ENCODE data around the gene OR1D2. TPM values are rescaled to one million over a fixed set of nuclear protein-coding genes. Genes with fewer than 3 reads are reported as not detected.

The OR1D2 gene
- polyA plus RNA-seq, 4 donors: not detected

- FAIRE-seq (no peak), DNase-seq (no peak)
- H3K9me3 ChIP-seq (ENCODE audit: control insufficient read depth in 2 of 2, insufficient read depth in 1 of 2, low read depth in 1 of 2, low read length in 1 of 2): no peaks in the 10 kb centered on the region
- peak overlapping the region in 1 of 3 donors; percentile 79 for H3K4me3 ChIP-seq (ENCODE audit: low read depth in 1 of 3, low read length in 3 of 3)
- 91 to 93% (median 91%) methylated on average over 8 of the region's 8 CpGs for WGBS, 3 donors
- H3K27me3 ChIP-seq (ENCODE audit: control insufficient read depth in 3 of 3, insufficient read depth in 3 of 3, low read length in 3 of 3): no peaks in the 10 kb centered on the region
- no peak overlapping the region for H3K27ac ChIP-seq (ENCODE audit: low read depth in 1 of 3, low read length in 2 of 3)
- peaks cover 0 to 2% (median 0%) of the 10 kb centered on the region in 3 donors for H3K4me1 ChIP-seq (ENCODE audit: control insufficient read depth in 3 of 3, insufficient read depth in 2 of 3, low read depth in 1 of 3, low read length in 2 of 3)
- no peaks in the 10 kb centered on the region for H3K36me3 ChIP-seq (ENCODE audit: control insufficient read depth in 3 of 3, insufficient read depth in 2 of 3, low read depth in 1 of 3, low read length in 3 of 3)
These were observed 54.4 kb downstream of the OR1D2 start for GRCh38 chr17:3049705-3050295.

DNA sequence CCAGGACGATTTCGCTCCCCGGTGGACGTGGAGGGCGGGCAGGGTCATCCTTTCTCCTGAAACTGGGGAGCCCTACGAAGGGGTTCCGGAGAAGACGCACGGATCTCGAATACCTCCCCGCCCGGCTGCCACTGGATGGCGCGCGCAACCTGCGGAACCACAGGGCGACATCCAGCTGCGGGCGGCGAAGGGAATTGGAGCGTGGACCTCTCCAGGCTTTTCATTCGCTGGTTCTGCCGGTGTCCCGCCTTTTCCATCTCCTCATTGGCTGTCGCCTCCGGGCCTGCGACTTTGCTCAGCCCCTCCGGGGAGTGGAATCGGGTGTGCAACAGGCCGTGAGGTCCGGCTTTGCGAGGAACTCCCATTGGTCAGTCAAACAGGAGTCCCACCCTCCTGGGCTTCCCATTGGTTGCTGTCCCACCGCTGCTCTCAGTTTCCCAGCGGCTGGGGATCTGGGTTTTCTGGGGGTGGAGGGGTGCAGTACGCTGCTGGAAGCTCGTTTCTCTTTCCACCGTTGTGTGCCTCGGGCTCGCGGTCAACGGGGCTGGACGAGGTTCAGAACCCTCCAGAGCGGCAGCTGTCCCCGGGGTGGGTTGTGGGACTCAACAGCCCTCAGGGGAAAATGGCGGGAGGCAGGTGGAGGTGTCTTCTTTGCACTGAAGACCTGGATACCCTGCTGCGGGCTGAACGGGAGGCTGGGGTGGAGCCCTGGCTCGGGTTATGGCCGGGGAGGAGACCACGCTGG, 55.3 kb downstream of the OR1D2 start:
- no peaks in the 10 kb centered on the region for H3K36me3 ChIP-seq (ENCODE audit: control insufficient read depth in 3 of 3, insufficient read depth in 2 of 3, low read depth in 1 of 3, low read length in 3 of 3)
- H3K27ac ChIP-seq (ENCODE audit: low read depth in 1 of 3, low read length in 2 of 3): peak overlapping the region in 2 of 3 donors; percentile 67 to 68
- peaks cover 0 to 2% (median 0%) of the 10 kb centered on the region in 3 donors for H3K4me1 ChIP-seq (ENCODE audit: control insufficient read depth in 3 of 3, insufficient read depth in 2 of 3, low read depth in 1 of 3, low read length in 2 of 3)
- FAIRE-seq (no peak), DNase-seq (peak; percentile 96 to 97)
- peak overlapping the region; percentile 48 to 79 (median 49) for H3K4me3 ChIP-seq (ENCODE audit: low read depth in 1 of 3, low read length in 3 of 3)
- peaks cover 0 to 8% of the 10 kb centered on the region in 2 donors for H3K9me3 ChIP-seq (ENCODE audit: control insufficient read depth in 2 of 2, insufficient read depth in 1 of 2, low read depth in 1 of 2, low read length in 1 of 2)
- 1 to 2% (median 1%) methylated on average over 44 to 50 of the region's 50 CpGs for WGBS, 3 donors
- H3K27me3 ChIP-seq (ENCODE audit: control insufficient read depth in 3 of 3, insufficient read depth in 3 of 3, low read length in 3 of 3): no peaks in the 10 kb centered on the region

- H3K4me3 ChIP-seq (ENCODE audit: low read depth in 1 of 3, low read length in 3 of 3): no peak overlapping the region
- FAIRE-seq (no peak), DNase-seq (no peak)
- 62 to 84% (median 71%) methylated on average over 3 of the region's 3 CpGs for WGBS, 3 donors
- peaks cover 2 to 14% of the 10 kb centered on the region in 2 donors for H3K9me3 ChIP-seq (ENCODE audit: control insufficient read depth in 2 of 2, insufficient read depth in 1 of 2, low read depth in 1 of 2, low read length in 1 of 2)
- peaks cover 0 to 2% (median 0%) of the 10 kb centered on the region in 3 donors for H3K4me1 ChIP-seq (ENCODE audit: control insufficient read depth in 3 of 3, insufficient read depth in 2 of 3, low read depth in 1 of 3, low read length in 2 of 3)
- no peaks in the 10 kb centered on the region for H3K36me3 ChIP-seq (ENCODE audit: control insufficient read depth in 3 of 3, insufficient read depth in 2 of 3, low read depth in 1 of 3, low read length in 3 of 3)
- H3K27ac ChIP-seq (ENCODE audit: low read depth in 1 of 3, low read length in 2 of 3): no peak overlapping the region
- H3K27me3 ChIP-seq (ENCODE audit: control insufficient read depth in 3 of 3, insufficient read depth in 3 of 3, low read length in 3 of 3): no peaks in the 10 kb centered on the region
These were observed 57.5 kb downstream of the OR1D2 start for GRCh38 chr17:3046753-3047152.

DNA sequence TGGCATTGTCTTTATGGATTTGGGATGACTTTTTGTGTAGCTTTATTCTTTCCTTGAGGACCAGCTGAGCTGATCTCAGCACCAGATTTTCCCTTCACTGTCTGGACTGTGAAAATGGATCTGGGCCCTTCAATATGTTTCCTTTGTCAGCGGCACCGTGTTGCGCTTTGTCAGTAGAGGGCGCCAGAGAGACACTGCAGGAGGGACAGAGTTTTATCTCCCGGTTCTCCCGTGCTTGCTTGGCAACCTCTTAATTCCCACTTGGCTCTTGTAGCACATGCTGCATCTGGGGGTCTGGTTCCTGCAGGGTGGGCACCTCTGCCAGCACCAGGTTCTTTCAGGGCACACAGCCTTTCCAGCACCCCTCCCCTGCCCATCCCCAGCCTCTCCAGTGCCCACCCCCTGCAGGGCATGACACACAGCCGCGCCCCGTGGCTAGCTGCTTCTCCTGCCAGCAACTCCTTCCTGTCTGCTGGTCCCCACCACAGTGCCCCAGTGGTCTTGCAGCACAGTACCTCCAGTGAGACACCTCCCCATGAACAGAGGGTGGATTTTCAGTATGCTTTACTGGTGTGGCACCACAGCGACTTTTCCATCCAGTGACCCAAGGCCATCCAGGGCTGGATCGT, 60.4 kb downstream of the OR1D2 start:
- FAIRE-seq (no peak), DNase-seq (peak in 1 of 2 donors; percentile 22)
- WGBS, 3 donors: 64 to 68% (median 65%) methylated on average over 11 of the region's 11 CpGs
- Histone ChIP-seq H3K9me3 (ENCODE audit: control insufficient read depth in 2 of 2, insufficient read depth in 1 of 2, low read depth in 1 of 2, low read length in 1 of 2) (peaks cover 2 to 14% of the 10 kb centered on the region in 2 donors), H3K4me3 (ENCODE audit: low read depth in 1 of 3, low read length in 3 of 3) (no peak overlapping the region), H3K4me1 (ENCODE audit: control insufficient read depth in 3 of 3, insufficient read depth in 2 of 3, low read depth in 1 of 3, low read length in 2 of 3) (no peaks in the 10 kb centered on the region), H3K27ac (ENCODE audit: low read depth in 1 of 3, low read length in 2 of 3) (no peak overlapping the region), H3K36me3 (ENCODE audit: control insufficient read depth in 3 of 3, insufficient read depth in 2 of 3, low read depth in 1 of 3, low read length in 3 of 3) (no peaks in the 10 kb centered on the region), H3K27me3 (ENCODE audit: control insufficient read depth in 3 of 3, insufficient read depth in 3 of 3, low read length in 3 of 3) (no peaks in the 10 kb centered on the region)

- FAIRE-seq (no peak), DNase-seq (no peak)
- Histone ChIP-seq H3K27ac (ENCODE audit: low read depth in 1 of 3, low read length in 2 of 3) (no peak overlapping the region), H3K27me3 (ENCODE audit: control insufficient read depth in 3 of 3, insufficient read depth in 3 of 3, low read length in 3 of 3) (no peaks in the 10 kb centered on the region), H3K9me3 (ENCODE audit: control insufficient read depth in 2 of 2, insufficient read depth in 1 of 2, low read depth in 1 of 2, low read length in 1 of 2) (peaks cover 2 to 14% of the 10 kb centered on the region in 2 donors), H3K36me3 (ENCODE audit: control insufficient read depth in 3 of 3, insufficient read depth in 2 of 3, low read depth in 1 of 3, low read length in 3 of 3) (no peaks in the 10 kb centered on the region), H3K4me1 (ENCODE audit: control insufficient read depth in 3 of 3, insufficient read depth in 2 of 3, low read depth in 1 of 3, low read length in 2 of 3) (no peaks in the 10 kb centered on the region), H3K4me3 (ENCODE audit: low read depth in 1 of 3, low read length in 3 of 3) (no peak overlapping the region)
- WGBS, 3 donors: 65 to 84% (median 70%) methylated on average over 5 of the region's 5 CpGs
These were observed 63.3 kb downstream of the OR1D2 start for GRCh38 chr17:3040882-3041281.

- FAIRE-seq (no peak), DNase-seq (no peak)
- Histone ChIP-seq H3K27ac (ENCODE audit: low read depth in 1 of 3, low read length in 2 of 3) (no peak overlapping the region), H3K4me3 (ENCODE audit: low read depth in 1 of 3, low read length in 3 of 3) (no peak overlapping the region), H3K36me3 (ENCODE audit: control insufficient read depth in 3 of 3, insufficient read depth in 2 of 3, low read depth in 1 of 3, low read length in 3 of 3) (no peaks in the 10 kb centered on the region), H3K4me1 (ENCODE audit: control insufficient read depth in 3 of 3, insufficient read depth in 2 of 3, low read depth in 1 of 3, low read length in 2 of 3) (no peaks in the 10 kb centered on the region), H3K9me3 (ENCODE audit: control insufficient read depth in 2 of 2, insufficient read depth in 1 of 2, low read depth in 1 of 2, low read length in 1 of 2) (peaks cover 2 to 14% of the 10 kb centered on the region in 2 donors), H3K27me3 (ENCODE audit: control insufficient read depth in 3 of 3, insufficient read depth in 3 of 3, low read length in 3 of 3) (no peaks in the 10 kb centered on the region)
- 33 to 43% (median 41%) methylated on average over 6 of the region's 6 CpGs for WGBS, 3 donors
These were observed 64.5 kb downstream of the OR1D2 start for GRCh38 chr17:3039736-3040135.

DNA sequence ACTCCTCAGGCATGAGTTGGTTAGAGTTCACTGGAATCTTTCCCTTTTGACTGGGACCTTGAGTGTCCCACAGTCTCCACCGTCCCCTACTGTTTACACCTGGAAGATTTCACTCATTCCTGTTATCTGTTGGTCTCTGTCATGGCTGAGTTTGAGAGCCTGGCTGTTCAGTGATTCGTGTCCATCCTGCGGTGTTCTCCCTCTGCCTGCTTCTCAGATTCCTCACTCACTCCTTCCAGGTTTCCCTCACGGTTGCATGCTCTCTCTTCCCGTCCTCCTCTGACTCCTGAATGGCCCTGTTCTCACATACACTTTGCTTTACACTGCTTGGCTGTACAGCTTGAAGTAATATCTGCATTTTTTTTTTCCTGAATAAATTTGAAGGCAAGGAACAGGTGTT, 65.3 kb downstream of the OR1D2 start:
- Histone ChIP-seq H3K4me1 (ENCODE audit: control insufficient read depth in 3 of 3, insufficient read depth in 2 of 3, low read depth in 1 of 3, low read length in 2 of 3) (no peaks in the 10 kb centered on the region), H3K4me3 (ENCODE audit: low read depth in 1 of 3, low read length in 3 of 3) (no peak overlapping the region), H3K36me3 (ENCODE audit: control insufficient read depth in 3 of 3, insufficient read depth in 2 of 3, low read depth in 1 of 3, low read length in 3 of 3) (peaks cover 0 to 7% (median 0%) of the 10 kb centered on the region in 3 donors), H3K27ac (ENCODE audit: low read depth in 1 of 3, low read length in 2 of 3) (no peak overlapping the region), H3K9me3 (ENCODE audit: control insufficient read depth in 2 of 2, insufficient read depth in 1 of 2, low read depth in 1 of 2, low read length in 1 of 2) (peaks cover 2 to 7% of the 10 kb centered on the region in 2 donors), H3K27me3 (ENCODE audit: control insufficient read depth in 3 of 3, insufficient read depth in 3 of 3, low read length in 3 of 3) (no peaks in the 10 kb centered on the region)
- DNase-seq (no peak), FAIRE-seq (no peak)
- WGBS, 3 donors: 19 to 52% (median 21%) methylated on average over 5 of the region's 5 CpGs
